Liver (tissue), 9 donors: ENCODE data around the gene HLTF. TPM values are rescaled to one million over a fixed set of nuclear protein-coding genes. Genes with fewer than 3 reads are reported as not detected.

Source experiments
- DNase-seq: peaks from one replicate; pipeline ENCODE4 v3.0.0-alpha.2; 2017; ENCODE audit warnings: low spot score
- H3K27ac ChIP-seq, 2 donors: one replicate each; pipeline ENCODE4 v1.7.0; 2013; ENCODE audit warnings: inconsistent platforms in 2 of 2, low read length in 2 of 2, control low read depth in 1 of 2, low read depth in 1 of 2, mild to moderate bottlenecking in 1 of 2
- H3K27me3 ChIP-seq, 4 donors: one replicate each; pipeline versions ENCODE4 v1.6.1 to v1.7.0; 2013; ENCODE audit warnings: low read length in 3 of 4, inconsistent platforms in 1 of 4, mild to moderate bottlenecking in 1 of 4, moderate library complexity in 1 of 4; ENCODE audit not compliant: control insufficient read depth in 4 of 4, insufficient read depth in 4 of 4
- H3K36me3 ChIP-seq, 4 donors: one replicate each; pipeline versions ENCODE4 v1.6.1 to v1.7.0; 2013; ENCODE audit warnings: low read length in 3 of 4, mild to moderate bottlenecking in 3 of 4, low read depth in 1 of 4, moderate library complexity in 1 of 4; ENCODE audit not compliant: control insufficient read depth in 4 of 4, insufficient read depth in 3 of 4
- H3K4me1 ChIP-seq, 4 donors: one replicate each; pipeline versions ENCODE4 v1.6.1 to v1.7.0; 2013; ENCODE audit warnings: low read length in 3 of 4, mild to moderate bottlenecking in 3 of 4, moderate library complexity in 1 of 4; ENCODE audit not compliant: control insufficient read depth in 4 of 4, insufficient read depth in 4 of 4
- H3K4me3 ChIP-seq, 3 donors: one replicate each; pipeline versions ENCODE4 v1.6.1 to v1.7.0; 2013; ENCODE audit warnings: low read length in 3 of 3, control low read depth in 1 of 3, low read depth in 1 of 3, mild to moderate bottlenecking in 1 of 3
- H3K9ac ChIP-seq, 2 donors: one replicate each; pipeline ENCODE4 v1.7.0; 2013; ENCODE audit warnings: low read length in 2 of 2, mild to moderate bottlenecking in 2 of 2, moderate library complexity in 2 of 2, control low read depth in 1 of 2, low read depth in 1 of 2
- H3K9me3 ChIP-seq, 4 donors: one replicate each; pipeline versions ENCODE4 v1.6.1 to v1.7.0; 2013; ENCODE audit warnings: low read length in 3 of 4; ENCODE audit not compliant: control insufficient read depth in 4 of 4
- ATF3 ChIP-seq: IDR thresholded peaks from 2 replicates; pipeline ENCODE4 v1.6.1; 2016; ENCODE audit warnings: antibody characterized with exemption
- CTCF ChIP-seq: fragments of 150-350 bp; IDR thresholded peaks from 2 replicates; pipeline ENCODE4 v1.5.1; 2017; ENCODE audit warnings: improper control_type of control experiment, low read depth, low read length; ENCODE audit not compliant: missing input control
- EGR1 ChIP-seq, 2 donors: IDR thresholded peaks; 2 replicates each; pipeline ENCODE4 v1.6.1; 2016 to 2018; ENCODE audit warnings: antibody characterized with exemption in 2 of 2, low read depth in 2 of 2
- FOXA1 ChIP-seq: IDR thresholded peaks from 2 replicates; pipeline ENCODE4 v1.6.1; 2016; ENCODE audit warnings: antibody characterized with exemption
- FOXA2 ChIP-seq: IDR thresholded peaks from 2 replicates; pipeline ENCODE4 v1.6.1; 2016; ENCODE audit warnings: antibody characterized with exemption
- GABPA ChIP-seq, 2 donors: IDR thresholded peaks in 1 of 2; conservative IDR thresholded peaks in 1 of 2; 2 replicates each; pipeline ENCODE4 v1.6.1; 2016; ENCODE audit warnings: antibody characterized with exemption in 2 of 2, mild to moderate bottlenecking in 1 of 2, moderate library complexity in 1 of 2
- HNF4A ChIP-seq, 2 donors: conservative IDR thresholded peaks; 2 replicates each; pipeline ENCODE4 v1.6.1; 2016; ENCODE audit warnings: antibody characterized with exemption in 2 of 2, mild to moderate bottlenecking in 2 of 2
- HNF4G ChIP-seq: IDR thresholded peaks from 2 replicates; pipeline ENCODE4 v1.6.1; 2016; ENCODE audit warnings: antibody characterized with exemption
- JUND ChIP-seq, 2 donors: IDR thresholded peaks; 2 replicates each; pipeline ENCODE4 v1.6.1; 2016; ENCODE audit warnings: antibody characterized with exemption in 2 of 2
- MAX ChIP-seq: IDR thresholded peaks from 2 replicates; pipeline ENCODE4 v1.6.1; 2016; ENCODE audit warnings: antibody characterized with exemption
- NR2F2 ChIP-seq: IDR thresholded peaks from 2 replicates; pipeline ENCODE4 v1.6.1; 2016; ENCODE audit warnings: antibody characterized with exemption
- RAD21 ChIP-seq, 2 donors: IDR thresholded peaks; 2 replicates each; pipeline ENCODE4 v1.6.1; 2016; ENCODE audit warnings: antibody characterized with exemption in 2 of 2, mild to moderate bottlenecking in 2 of 2
- REST ChIP-seq: IDR thresholded peaks from 2 replicates; pipeline ENCODE4 v1.6.1; 2016; ENCODE audit warnings: antibody characterized with exemption, mild to moderate bottlenecking
- RXRA ChIP-seq, 2 donors: IDR thresholded peaks; 2 replicates each; pipeline ENCODE4 v1.6.1; 2017 to 2018; ENCODE audit warnings: antibody characterized with exemption in 2 of 2, mild to moderate bottlenecking in 1 of 2
- SP1 ChIP-seq: IDR thresholded peaks from 2 replicates; pipeline ENCODE4 v1.6.1; 2018; ENCODE audit warnings: antibody characterized with exemption, mild to moderate bottlenecking
- TAF1 ChIP-seq: conservative IDR thresholded peaks from 2 replicates; pipeline ENCODE4 v1.6.1; 2016; ENCODE audit warnings: antibody characterized with exemption, mild to moderate bottlenecking
- YY1 ChIP-seq: IDR thresholded peaks from 2 replicates; pipeline ENCODE4 v1.6.1; 2016; ENCODE audit warnings: antibody characterized with exemption, mild to moderate bottlenecking
- ZBTB33 ChIP-seq: IDR thresholded peaks from 2 replicates; pipeline ENCODE4 v1.6.1; 2016; ENCODE audit warnings: antibody characterized with exemption
- WGBS: extraction: QIAGEN DNeasy Blood & Tissue Kit; methylation state at CpG from one replicate; pipeline ENCODE4 v1.1.7; 2013; 5-methylcytosine and 5-hydroxymethylcytosine counted together
- polyA plus RNA-seq, 2 donors: library from polyadenylated mRNA; stranded (reverse) in 1 of 2; unstranded in 1 of 2; fragments of 200-250 nt in 1 of 2; fragments of >200 nt in 1 of 2; fragmentation: Nextera tagmentation in 1 of 2; extraction: Ambion mirVana in 1 of 2; gene quantifications; one replicate each; pipeline versions ENCODE4 v1.2.1 to v1.2.3, GENCODE V29; 2013 to 2015
- total RNA-seq, 2 donors: library from RNA; depleted of rRNA; stranded (reverse); fragments of >200 nt; gene quantifications; one replicate each; pipeline ENCODE4 v1.2.3, GENCODE V29; 2014
- donor health status: healthy.
- donor health status: healthy.
- donor health status: healthy.
- donor health status: healthy.
- donor health status: healthy.

HLTF gene
- total and polyA plus RNA-seq, 4 donors = 4.1 to 31.7 (median 17.0) TPM

- peaks cover 0 to 11% (median 2%) of the 10 kb centered on the region in 4 donors for H3K4me1 ChIP-seq
- no peaks in the 10 kb centered on the region for H3K36me3 ChIP-seq
- H3K9me3 ChIP-seq = no peaks in the 10 kb centered on the region
- TF ChIP-seq HNF4G = peak; percentile 25
- TF ChIP-seq HNF4A (conservative IDR thresholded peaks at IDR 0.05) = peak; percentile 76 to 89
- no peak for TF ChIP-seq FOXA2
- TF ChIP-seq FOXA1 = no peak
- TF ChIP-seq JUND (IDR thresholded peaks at IDR 0.05) = peak in 1 of 2 donors; percentile 25
- TF ChIP-seq TAF1 = no peak
- no peak for TF ChIP-seq REST
- no peak for TF ChIP-seq RAD21 (IDR thresholded peaks at IDR 0.05)
- peak; percentile 91 for TF ChIP-seq NR2F2
- peak; percentile 45 to 59 for TF ChIP-seq RXRA (IDR thresholded peaks at IDR 0.05)
- peak; percentile 39 for TF ChIP-seq SP1
- no peak for TF ChIP-seq CTCF
- H3K4me3 ChIP-seq = no peak overlapping the region
- DNase-seq = no peak
- peak overlapping the region in 1 of 2 donors; percentile 31 for H3K27ac ChIP-seq
- 32% methylated on average over 3 of the region's 3 CpGs for WGBS
- no peaks in the 10 kb centered on the region for H3K27me3 ChIP-seq
- H3K9ac ChIP-seq = no peak overlapping the region
Measured at GRCh38 chr3:149134575-149134974, 48.2 kb upstream of the HLTF start.

GRCh38 chr3:149131589-149131988, 45.3 kb upstream of the HLTF start:
- Histone ChIP-seq H3K9ac (no peak overlapping the region), H3K4me1 (peaks cover 0 to 21% (median 5%) of the 10 kb centered on the region in 4 donors), H3K27ac (no peak overlapping the region), H3K36me3 (no peaks in the 10 kb centered on the region), H3K27me3 (no peaks in the 10 kb centered on the region), H3K9me3 (no peaks in the 10 kb centered on the region), H3K4me3 (no peak overlapping the region)
- WGBS = 63% methylated on average over 4 of the region's 4 CpGs
- TF ChIP-seq HNF4G = no peak
- TF ChIP-seq TAF1 = no peak
- no peak for TF ChIP-seq HNF4A (conservative IDR thresholded peaks at IDR 0.05)
- TF ChIP-seq GABPA (IDR thresholded peaks at IDR 0.05 in 1 of 2, conservative IDR thresholded peaks at IDR 0.05 in 1 of 2) = no peak
- TF ChIP-seq REST = no peak
- no peak for TF ChIP-seq FOXA1
- TF ChIP-seq NR2F2 = no peak
- no peak for TF ChIP-seq YY1
- no peak for TF ChIP-seq MAX
- no peak for TF ChIP-seq FOXA2
- TF ChIP-seq ATF3 = no peak
- TF ChIP-seq SP1 = no peak
- no peak for TF ChIP-seq JUND (IDR thresholded peaks at IDR 0.05)
- TF ChIP-seq RAD21 (IDR thresholded peaks at IDR 0.05) = no peak
- TF ChIP-seq CTCF = no peak
- TF ChIP-seq RXRA (IDR thresholded peaks at IDR 0.05) = no peak
- no peak for TF ChIP-seq ZBTB33
- TF ChIP-seq EGR1 (IDR thresholded peaks at IDR 0.05; ENCODE audit: low read depth in 2 of 2) = no peak
- no peak for DNase-seq
